Endodermal cell (in vitro differentiated cells): Measurements from ENCODE around the gene ATXN7. TPM values are rescaled to one million over a fixed set of nuclear protein-coding genes. Genes with fewer than 3 reads are reported as not detected.
A peak's percentile ranks its signal among the peaks of the same experiment; 100 is the strongest.

Experiments used
- DNase-seq: peaks from one replicate; pipeline ENCODE4 v3.0.0-alpha.2; 2017
- H3K27ac ChIP-seq: 2 replicates; pipeline ENCODE4 v1.5.1; 2013; ENCODE audit warnings: mild to moderate bottlenecking, low read depth, low read length, moderate library complexity
- H3K27me3 ChIP-seq: 2 replicates; pipeline ENCODE4 v1.6.1; 2013; ENCODE audit warnings: mild to moderate bottlenecking, low read length, moderate library complexity; ENCODE audit not compliant: insufficient read depth, control insufficient read depth, poor library complexity, severe bottlenecking
- H3K36me3 ChIP-seq: 2 replicates; pipeline ENCODE4 v1.7.0; 2013; ENCODE audit warnings: mild to moderate bottlenecking, low read length, moderate library complexity; ENCODE audit not compliant: control insufficient read depth, insufficient read depth
- H3K4me1 ChIP-seq: one replicate; pipeline ENCODE4 v1.7.0; 2013; ENCODE audit warnings: low read length; ENCODE audit not compliant: control insufficient read depth, insufficient read depth
- H3K4me3 ChIP-seq: 2 replicates; pipeline ENCODE4 v1.5.1; 2013; ENCODE audit warnings: mild to moderate bottlenecking, low read length, moderate library complexity
- H3K9ac ChIP-seq: 2 replicates; pipeline ENCODE4 v1.6.1; 2013; ENCODE audit warnings: mild to moderate bottlenecking, low read length, moderate library complexity; ENCODE audit not compliant: poor library complexity, severe bottlenecking; ENCODE audit errors: extremely low read depth
- H3K9me3 ChIP-seq: 2 replicates; pipeline ENCODE4 v1.6.1; 2013; ENCODE audit warnings: mild to moderate bottlenecking, low read length, moderate library complexity; ENCODE audit not compliant: control insufficient read depth
- H3K27ac Mint-ChIP-seq: 2 replicates; pipeline ENCODE4 v1.8.0; 2020; ENCODE audit warnings: mixed read lengths
- H3K27me3 Mint-ChIP-seq: 2 replicates; pipeline ENCODE4 v1.8.0; 2021; ENCODE audit warnings: mild to moderate bottlenecking, mixed read lengths; ENCODE audit not compliant: insufficient read depth
- H3K36me3 Mint-ChIP-seq: 2 replicates; pipeline ENCODE4 v1.8.0; 2020; ENCODE audit warnings: low read depth, mixed read lengths
- H3K4me1 Mint-ChIP-seq: 2 replicates; pipeline ENCODE4 v1.8.0; 2020; ENCODE audit warnings: mixed read lengths
- H3K4me3 Mint-ChIP-seq: 2 replicates; pipeline ENCODE4 v1.8.0; 2020; ENCODE audit warnings: mild to moderate bottlenecking, moderate library complexity, mixed read lengths
- H3K9me3 Mint-ChIP-seq: 2 replicates; pipeline ENCODE4 v1.8.0; 2020; ENCODE audit warnings: mild to moderate bottlenecking, mixed read lengths
- CTCF ChIP-seq: fragments of 200-600 bp; sonication (generic); conservative IDR thresholded peaks from 2 replicates; pipeline ENCODE4 v1.5.0; 2021; ENCODE audit warnings: antibody characterized with exemption, mild to moderate bottlenecking
- WGBS, 2 experiments: methylation state at CpG; one replicate each; pipeline versions ENCODE4 v1.1.5 to v1.1.7; 2013; ENCODE audit warnings: missing lambda C conversion rate in 2 of 2, mixed read lengths in 1 of 2; ENCODE audit not compliant: insufficient coverage in 1 of 2, insufficient read length in 1 of 2; 5-methylcytosine and 5-hydroxymethylcytosine counted together
- total RNA-seq, 2 donors: library from RNA; stranded (reverse); fragmentation: NEBNext Ultra II Directional in 1 of 2; extraction: Animal tissue kit (Norgen Biotek cat#: 25700) in 1 of 2; gene quantifications; 2 replicates in 1 of 2; 3 replicates in 1 of 2; pipeline ENCODE4 v1.2.1, GENCODE V29; 2021

The ATXN7 gene
- total RNA-seq, 2 donors from 2014 or later = 28.1 to 28.8 TPM

GRCh38 chr3:63926309-63926708, 62.6 kb downstream of the ATXN7 start:
- peaks cover 62% of the 10 kb centered on the region for H3K36me3 Mint-ChIP-seq

GRCh38 chr3:63927422-63928280, 64.0 kb downstream of the ATXN7 start:
- H3K27ac ChIP-seq = no peak overlapping the region
- H3K27me3 Mint-ChIP-seq = no peaks in the 10 kb centered on the region
- peaks cover 33% of the 10 kb centered on the region for H3K9me3 Mint-ChIP-seq
- peaks cover 31% of the 10 kb centered on the region for H3K9me3 ChIP-seq
- H3K4me3 ChIP-seq = no peak overlapping the region
- no peaks in the 10 kb centered on the region for H3K27me3 ChIP-seq
- no peaks in the 10 kb centered on the region for H3K4me1 ChIP-seq
- WGBS, 2 experiments = 88 to 97% methylated on average over 3 to 10 of the region's 10 CpGs
- peaks cover 57% of the 10 kb centered on the region for H3K36me3 Mint-ChIP-seq
- no peak for DNase-seq
- no peak for TF ChIP-seq CTCF
- H3K27ac Mint-ChIP-seq = peak overlapping the region; percentile 14
- no peak overlapping the region for H3K4me3 Mint-ChIP-seq
- peaks cover 42% of the 10 kb centered on the region for H3K36me3 ChIP-seq
- H3K4me1 Mint-ChIP-seq = peaks cover 31% of the 10 kb centered on the region
- H3K9ac ChIP-seq = no peak overlapping the region

More at GRCh38 chr3:63926309-63926708, 62.6 kb downstream of the ATXN7 start:
- TF ChIP-seq CTCF = no peak
- no peak overlapping the region for H3K27ac ChIP-seq
- H3K4me1 ChIP-seq = no peaks in the 10 kb centered on the region
- no peak overlapping the region for H3K4me3 Mint-ChIP-seq
- H3K27me3 ChIP-seq = no peaks in the 10 kb centered on the region
- H3K9me3 ChIP-seq = peaks cover 31% of the 10 kb centered on the region
- H3K9ac ChIP-seq = no peak overlapping the region
- 93 to 96% methylated on average over 4 of the region's 4 CpGs for WGBS, 2 experiments
- H3K4me3 ChIP-seq = no peak overlapping the region
- H3K27ac Mint-ChIP-seq = no peak overlapping the region
- DNase-seq = no peak
- no peaks in the 10 kb centered on the region for H3K27me3 Mint-ChIP-seq
- peaks cover 21% of the 10 kb centered on the region for H3K4me1 Mint-ChIP-seq
- peaks cover 52% of the 10 kb centered on the region for H3K36me3 ChIP-seq
- peaks cover 33% of the 10 kb centered on the region for H3K9me3 Mint-ChIP-seq

DNA sequence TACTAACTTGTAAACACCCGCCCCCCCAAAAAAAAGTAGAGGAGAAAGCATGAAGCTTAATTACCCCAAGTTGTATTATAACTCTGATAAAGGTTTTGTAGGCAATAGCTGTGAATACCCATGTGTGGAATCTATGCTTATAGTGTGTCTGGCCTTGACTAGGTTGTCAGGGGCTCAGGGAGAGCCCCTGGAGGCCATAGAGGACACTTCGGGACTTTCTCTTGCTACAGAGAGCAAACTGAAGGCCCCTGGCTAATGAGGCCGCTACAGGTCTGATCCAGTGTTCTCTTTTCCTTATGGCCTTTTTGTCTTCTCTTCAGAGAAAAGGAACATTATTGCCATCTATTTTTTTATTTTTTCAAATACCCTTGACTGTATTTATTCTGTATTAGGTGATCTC, 67.6 kb downstream of the ATXN7 start:
- Mint-ChIP-seq H3K27ac (peak overlapping the region; percentile 59), H3K4me1 (peaks cover 53% of the 10 kb centered on the region), H3K4me3 (no peak overlapping the region), H3K36me3 (peaks cover 23% of the 10 kb centered on the region), H3K27me3 (no peaks in the 10 kb centered on the region), H3K9me3 (peaks cover 6% of the 10 kb centered on the region)
- peak; percentile 61 for TF ChIP-seq CTCF
- Histone ChIP-seq H3K4me1 (peaks cover 14% of the 10 kb centered on the region), H3K9ac (no peak overlapping the region), H3K27ac (no peak overlapping the region), H3K36me3 (peaks cover 23% of the 10 kb centered on the region), H3K27me3 (no peaks in the 10 kb centered on the region), H3K9me3 (peaks cover 4% of the 10 kb centered on the region), H3K4me3 (no peak overlapping the region)
- DNase-seq = no peak
- WGBS, 2 experiments = 82 to 92% methylated on average over 2 to 3 of the region's 3 CpGs
